ENCODE measurements around the gene POLA2.
"Not testable (repeated sequence)": the region's sequence is repeated elsewhere in the genome, so short reads cannot be mapped to it uniquely, and the experiment has no call there.

DNA sequence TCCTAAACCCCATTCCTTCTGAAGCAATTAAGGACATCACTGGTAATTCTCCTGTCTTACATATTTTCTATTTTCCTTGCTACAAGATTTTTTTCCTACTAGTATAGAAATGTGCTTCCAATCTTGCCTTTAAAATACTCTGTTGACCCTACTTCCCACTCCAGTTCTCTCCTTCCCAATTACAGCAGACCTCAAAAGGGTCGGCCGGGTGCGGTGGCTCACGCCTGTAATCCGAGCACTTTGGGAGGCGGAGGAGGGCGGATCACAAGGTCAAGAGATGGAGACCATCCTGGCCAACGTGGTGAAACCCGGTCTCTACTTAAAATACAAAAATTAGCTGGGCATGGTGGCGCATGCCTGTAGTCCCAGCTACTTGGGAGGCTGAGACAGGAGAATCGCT lies 3.0 kb downstream of the POLA2 start:
- TF ChIP-seq, protein P1, sequence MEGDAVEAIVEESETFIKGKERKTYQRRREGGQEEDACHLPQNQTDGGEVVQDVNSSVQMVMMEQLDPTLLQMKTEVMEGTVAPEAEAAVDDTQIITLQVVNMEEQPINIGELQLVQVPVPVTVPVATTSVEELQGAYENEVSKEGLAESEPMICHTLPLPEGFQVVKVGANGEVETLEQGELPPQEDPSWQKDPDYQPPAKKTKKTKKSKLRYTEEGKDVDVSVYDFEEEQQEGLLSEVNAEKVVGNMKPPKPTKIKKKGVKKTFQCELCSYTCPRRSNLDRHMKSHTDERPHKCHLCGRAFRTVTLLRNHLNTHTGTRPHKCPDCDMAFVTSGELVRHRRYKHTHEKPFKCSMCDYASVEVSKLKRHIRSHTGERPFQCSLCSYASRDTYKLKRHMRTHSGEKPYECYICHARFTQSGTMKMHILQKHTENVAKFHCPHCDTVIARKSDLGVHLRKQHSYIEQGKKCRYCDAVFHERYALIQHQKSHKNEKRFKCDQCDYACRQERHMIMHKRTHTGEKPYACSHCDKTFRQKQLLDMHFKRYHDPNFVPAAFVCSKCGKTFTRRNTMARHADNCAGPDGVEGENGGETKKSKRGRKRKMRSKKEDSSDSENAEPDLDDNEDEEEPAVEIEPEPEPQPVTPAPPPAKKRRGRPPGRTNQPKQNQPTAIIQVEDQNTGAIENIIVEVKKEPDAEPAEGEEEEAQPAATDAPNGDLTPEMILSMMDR (IDR thresholded peaks at IDR 0.05): not testable (repeated sequence)
- not testable (repeated sequence) for TF ChIP-seq ZFX (IDR thresholded peaks at IDR 0.05; ENCODE audit: borderline replicate concordance)
